HG02642 (cell line): ENCODE results near the gene NKX1-2.

Experiments
- ATAC-seq: cut with Tn5 transposase; IDR thresholded peaks from one replicate; pipeline ENCODE4 v1.9.1; 2021; ENCODE audit warnings: mild to moderate bottlenecking; ENCODE audit not compliant: unreplicated experiment, poor library complexity

Gene NKX1-2

GRCh38 chr10:124477614-124478363, 28.0 kb upstream of the NKX1-2 start:
- no peak for ATAC-seq

DNA sequence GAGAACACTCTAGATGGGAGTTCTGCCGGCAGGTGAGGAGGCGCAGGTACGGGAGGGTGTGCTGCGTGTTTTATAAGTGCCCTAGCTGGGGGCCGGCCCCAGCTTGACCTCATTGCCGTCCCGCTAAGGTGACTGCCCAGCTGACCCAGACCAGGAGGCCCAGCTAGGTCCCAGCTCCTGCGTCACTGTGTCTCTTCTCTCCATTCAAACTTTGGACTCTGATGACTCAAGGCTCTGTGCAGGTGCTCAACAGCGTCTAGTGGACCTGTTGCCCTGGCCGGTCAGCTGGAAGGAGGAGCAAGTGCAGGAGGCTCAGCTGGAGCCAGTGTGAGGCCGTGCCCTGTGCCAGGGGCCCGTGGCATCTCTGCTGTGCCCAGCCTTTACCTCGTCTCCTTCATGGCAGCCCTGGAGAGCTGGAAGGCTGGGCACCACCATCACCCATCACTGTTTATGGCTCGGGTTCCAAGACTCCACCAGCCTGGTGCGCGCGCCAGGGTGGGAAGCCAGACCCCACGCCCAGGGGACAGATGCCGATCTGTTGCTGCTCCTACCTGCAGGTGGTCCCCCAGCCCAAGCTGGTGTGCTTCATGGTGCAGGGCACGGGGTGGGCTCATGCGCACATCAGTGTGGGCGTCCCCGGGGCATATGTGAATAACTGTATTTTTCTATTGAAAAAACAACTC, 26.3 kb upstream of the NKX1-2 start:
- ATAC-seq, result no peak

DNA sequence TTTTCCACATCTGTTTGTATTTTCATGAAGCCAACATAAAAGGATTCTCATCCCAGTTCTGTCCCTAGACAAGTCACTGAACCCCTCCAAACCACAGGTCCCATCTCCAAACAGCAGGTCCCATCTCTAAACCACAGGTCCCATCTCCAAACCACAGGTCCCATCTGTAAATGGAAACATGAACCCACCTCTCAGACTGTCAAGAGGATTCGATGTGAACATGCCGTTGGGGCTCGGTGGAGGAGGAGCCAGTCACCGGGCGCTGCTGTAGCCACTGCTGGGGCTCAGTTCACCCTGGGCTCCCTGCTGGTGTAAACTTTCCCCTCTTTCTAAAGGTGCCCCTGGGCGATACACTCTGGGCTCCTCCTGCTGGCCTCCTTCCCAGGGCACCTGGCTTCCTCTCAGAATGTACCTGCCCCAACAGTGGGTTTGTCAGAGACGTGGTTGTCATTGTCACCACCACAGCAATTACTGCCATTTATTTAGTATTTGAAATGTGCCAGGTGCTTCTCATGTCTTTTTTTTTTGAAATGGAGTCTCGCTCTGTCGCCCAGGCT, 24.8 kb upstream of the NKX1-2 start:
- ATAC-seq, result no peak

GRCh38 chr10:124473070-124473469, 23.2 kb upstream of the NKX1-2 start:
- ATAC-seq, result no peak

GRCh38 chr10:124472071-124472470, 22.2 kb upstream of the NKX1-2 start:
- ATAC-seq, result no peak

- no peak for ATAC-seq
These were observed 21.0 kb upstream of the NKX1-2 start for GRCh38 chr10:124470544-124471434.

DNA sequence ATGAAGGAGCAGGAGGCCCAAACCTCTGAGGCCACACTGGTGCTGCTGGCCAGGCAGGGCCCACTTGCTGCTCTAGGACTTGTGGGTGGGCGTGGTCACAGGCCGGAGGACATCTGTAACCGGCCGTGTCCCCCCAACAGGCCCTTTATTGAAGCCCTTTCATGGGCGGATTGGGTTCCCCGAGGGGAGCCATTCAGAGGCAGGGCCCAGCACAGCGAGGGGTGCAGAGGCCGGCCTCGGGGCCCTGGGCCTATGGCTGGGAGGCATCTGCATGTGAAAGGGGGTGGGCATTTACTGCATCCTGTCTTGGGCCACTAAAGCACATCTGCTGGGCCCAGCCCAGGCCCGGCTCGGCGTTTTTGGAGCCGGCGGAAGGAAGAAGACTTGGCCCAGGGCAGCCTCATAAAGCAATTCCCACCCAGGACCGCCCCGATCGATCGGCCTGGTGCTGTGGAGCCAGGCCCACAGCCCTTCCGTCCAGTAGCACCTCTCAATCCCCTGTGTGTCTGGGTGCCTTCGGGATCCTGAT, 20.2 kb upstream of the NKX1-2 start:
- no peak for ATAC-seq

DNA sequence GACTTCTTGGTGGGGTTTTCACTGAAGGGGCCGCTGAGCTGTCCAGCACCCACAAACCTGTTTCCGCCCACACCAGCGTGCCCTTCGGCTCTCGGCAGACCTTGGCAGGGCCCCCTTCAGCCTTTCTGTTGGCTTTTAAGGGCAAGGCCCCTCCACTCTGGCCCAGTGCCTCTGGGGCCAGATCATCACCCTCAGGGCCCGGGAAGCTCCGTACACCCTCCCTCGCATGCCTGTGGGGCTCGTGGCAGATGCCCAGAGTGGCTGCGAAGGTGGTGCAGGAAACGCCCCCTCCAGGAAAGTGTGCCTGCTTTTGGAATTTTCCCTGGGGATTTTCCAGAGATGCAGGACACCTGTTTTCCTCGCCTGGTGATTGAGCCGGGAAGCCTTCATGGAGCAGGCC, 18.8 kb upstream of the NKX1-2 start:
- no peak for ATAC-seq

- no peak for ATAC-seq
These were observed 17.3 kb upstream of the NKX1-2 start for GRCh38 chr10:124467165-124467564.

DNA sequence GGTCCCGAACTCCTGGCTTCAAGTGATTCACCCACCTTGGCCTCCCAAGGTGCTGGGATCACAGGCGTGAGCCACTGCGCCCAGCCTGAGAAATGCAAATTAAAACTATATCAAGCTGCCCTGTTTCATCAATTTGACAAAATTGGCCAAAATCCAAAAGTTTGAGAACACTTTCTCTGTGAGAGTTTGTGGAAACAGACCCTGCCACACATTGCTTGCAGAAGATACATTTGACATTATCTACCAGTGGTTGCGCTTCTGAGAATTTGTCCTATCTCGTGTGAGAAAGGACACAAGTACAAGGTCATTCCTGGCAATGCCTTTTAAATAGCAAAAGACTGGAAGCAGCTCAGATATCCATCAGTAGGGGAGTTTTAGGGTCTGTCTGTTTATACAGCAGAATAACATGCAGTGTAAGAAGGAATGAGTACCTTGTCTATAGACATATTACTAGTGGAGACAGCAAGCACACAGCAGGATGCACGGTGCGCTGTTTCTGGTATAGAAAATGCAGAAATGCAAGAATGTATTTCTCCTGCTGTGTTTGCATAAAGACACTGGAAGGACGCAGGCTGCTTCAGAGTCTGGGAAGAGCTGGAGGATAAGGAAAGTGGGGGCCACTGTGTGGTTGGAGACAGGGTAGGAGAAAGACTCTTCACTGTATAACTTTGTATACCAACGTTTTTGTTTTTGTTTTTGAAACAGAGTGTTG, 16.1 kb upstream of the NKX1-2 start:
- no peak for ATAC-seq

GRCh38 chr10:124465003-124465776, 15.4 kb upstream of the NKX1-2 start:
- ATAC-seq, result no peak

GRCh38 chr10:124464028-124464965, 14.5 kb upstream of the NKX1-2 start:
- no peak for ATAC-seq

- no peak for ATAC-seq
These were observed 12.5 kb upstream of the NKX1-2 start for GRCh38 chr10:124462348-124462695.

DNA sequence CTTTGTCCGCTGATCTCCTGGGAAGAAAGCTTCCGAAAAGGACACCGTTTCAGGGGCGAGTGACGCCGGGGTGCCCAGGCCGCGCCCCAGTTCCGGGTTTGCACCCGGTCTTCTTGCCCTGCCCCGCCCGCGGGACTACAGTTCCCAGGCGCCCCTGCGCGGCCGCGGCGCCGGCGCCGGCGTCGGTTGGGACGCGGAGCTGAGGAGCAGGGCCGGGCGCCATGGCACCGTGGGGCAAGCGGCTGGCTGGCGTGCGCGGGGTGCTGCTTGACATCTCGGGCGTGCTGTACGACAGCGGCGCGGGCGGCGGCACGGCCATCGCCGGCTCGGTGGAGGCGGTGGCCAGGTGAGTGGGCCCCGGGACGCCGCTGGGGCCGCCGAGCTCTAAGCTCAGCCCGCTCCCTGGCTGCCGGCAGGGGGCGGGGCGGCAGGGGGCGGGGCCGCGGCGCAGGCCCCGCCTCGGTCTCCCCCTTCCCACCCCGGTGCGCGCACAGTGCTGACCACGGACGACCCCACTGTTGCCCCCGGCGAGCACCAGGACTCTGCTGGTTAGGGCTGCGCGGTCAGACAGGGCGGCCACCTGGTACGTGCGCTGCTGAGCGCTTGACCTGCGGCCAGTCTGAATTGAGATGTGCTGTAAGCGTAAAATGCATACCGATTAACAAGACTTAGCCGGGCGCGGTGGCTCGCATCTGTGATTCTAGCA, 12.0 kb upstream of the NKX1-2 start, which contains the start of gene LHPP:
Gene LHPP (plus strand): TSS at position 182 of the 706 bp plus-strand sequence. CDS start 40 bp downstream, at position 222.
- peak; percentile 96 for ATAC-seq

- ATAC-seq, result no peak
These were observed 10.3 kb upstream of the NKX1-2 start for GRCh38 chr10:124460144-124460543.

GRCh38 chr10:124459395-124459794, 9.6 kb upstream of the NKX1-2 start:
- ATAC-seq, result no peak

GRCh38 chr10:124458889-124459288, 9.1 kb upstream of the NKX1-2 start:
- no peak for ATAC-seq
